ENCODE results near the gene PTTG1. TPM values are rescaled to one million over a fixed set of nuclear protein-coding genes. Genes with fewer than 3 reads are reported as not detected.

The PTTG1 gene
- 10 to 100 TPM in 1 of 2 donors, under 1 TPM in 1; 0.75 to 84.0 TPM for total RNA-seq
- polyA plus RNA-seq = 1 to 10 TPM; 5.5 to 5.6 TPM

- TF ChIP-seq ZBTB33 (IDR thresholded peaks at IDR 0.05) (no peak), RAD21 (IDR thresholded peaks at IDR 0.05) (no peak), EGR1 (IDR thresholded peaks at IDR 0.05; ENCODE audit: low read depth in 2 of 2) (no peak), FOXA1 (IDR thresholded peaks at IDR 0.05) (no peak), FOXA2 (IDR thresholded peaks at IDR 0.05) (no peak), JUND (IDR thresholded peaks at IDR 0.05) (no peak), YY1 (IDR thresholded peaks at IDR 0.05) (no peak), RXRA (IDR thresholded peaks at IDR 0.05) (no peak), CTCF (IDR thresholded peaks at IDR 0.05; ENCODE audit: low read depth, low read length, missing input control) (no peak), GABPA (IDR thresholded peaks at IDR 0.05 in 1 of 2, conservative IDR thresholded peaks at IDR 0.05 in 1 of 2) (peak in 1 of 2 donors; percentile 58), REST (IDR thresholded peaks at IDR 0.05) (peak; percentile 33), HNF4A (conservative IDR thresholded peaks at IDR 0.05) (no peak), TAF1 (conservative IDR thresholded peaks at IDR 0.05) (no peak), SP1 (IDR thresholded peaks at IDR 0.05) (peak; percentile 59), HNF4G (IDR thresholded peaks at IDR 0.05) (no peak), NR2F2 (IDR thresholded peaks at IDR 0.05) (no peak)
- TF ChIP-seq, protein P1, sequence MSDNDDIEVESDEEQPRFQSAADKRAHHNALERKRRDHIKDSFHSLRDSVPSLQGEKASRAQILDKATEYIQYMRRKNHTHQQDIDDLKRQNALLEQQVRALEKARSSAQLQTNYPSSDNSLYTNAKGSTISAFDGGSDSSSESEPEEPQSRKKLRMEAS (IDR thresholded peaks at IDR 0.05) = no peak
- TF ChIP-seq, protein P2, sequence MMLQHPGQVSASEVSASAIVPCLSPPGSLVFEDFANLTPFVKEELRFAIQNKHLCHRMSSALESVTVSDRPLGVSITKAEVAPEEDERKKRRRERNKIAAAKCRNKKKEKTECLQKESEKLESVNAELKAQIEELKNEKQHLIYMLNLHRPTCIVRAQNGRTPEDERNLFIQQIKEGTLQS (IDR thresholded peaks at IDR 0.05) = no peak
- Histone ChIP-seq H3K4me1 (ENCODE audit: control insufficient read depth in 4 of 4, insufficient read depth in 4 of 4, low read length in 3 of 4) (peaks cover 3 to 19% (median 10%) of the 10 kb centered on the region in 4 donors), H3K27ac (ENCODE audit: low read depth in 1 of 2, low read length in 2 of 2) (peak within 1 kb of the TSS; percentile 23 to 31), H3K4me3 (ENCODE audit: low read depth in 1 of 3, low read length in 3 of 3) (peak within 1 kb of the TSS; percentile 60 to 71 (median 63)), H3K9me3 (ENCODE audit: control insufficient read depth in 4 of 4, low read length in 3 of 4) (no peaks in the 10 kb centered on the region), H3K36me3 (ENCODE audit: control insufficient read depth in 4 of 4, insufficient read depth in 3 of 4, low read depth in 1 of 4, low read length in 3 of 4) (no peaks in the 10 kb centered on the region), H3K9ac (ENCODE audit: low read depth in 1 of 2, low read length in 2 of 2) (peak within 1 kb of the TSS in 1 of 2 donors; percentile 20), H3K27me3 (ENCODE audit: control insufficient read depth in 4 of 4, insufficient read depth in 4 of 4, low read length in 3 of 4) (no peaks in the 10 kb centered on the region)
- DNase-seq (ENCODE audit: low spot score) = peak; percentile 98
- 2% methylated on average over 39 of the region's 39 CpGs for WGBS
Measured at GRCh38 chr5:160421625-160422258, at the start of gene PTTG1. Gene PTTG1, plus strand, starts transcription at chr5:160421855. Its CDS starts 458 bp downstream, at chr5:160422313.

All from liver (tissue), 9 donors.